ENCODE measurements around the gene AJUBA.

Gene AJUBA

DNA sequence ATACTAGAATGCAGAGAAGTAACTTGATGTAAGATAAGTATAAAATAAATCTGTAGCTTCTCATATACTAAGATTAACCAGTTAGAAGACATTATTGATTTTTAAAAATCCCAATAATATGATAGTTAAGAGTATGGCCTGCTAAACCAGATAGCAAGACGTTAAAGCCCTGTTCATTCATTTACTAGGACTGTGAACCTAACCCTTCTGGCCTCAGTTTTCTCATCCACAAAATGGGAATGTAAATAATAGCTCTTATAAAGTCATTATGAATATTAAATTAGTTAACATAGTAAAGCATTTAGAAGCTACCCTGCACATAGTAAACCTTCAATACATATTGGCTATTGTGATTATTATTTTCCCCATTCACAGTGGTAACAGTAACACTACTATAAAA is 47.2 kb downstream of the AJUBA start:
- DNase-seq (ENCODE audit: low spot score), result no peak

DNA sequence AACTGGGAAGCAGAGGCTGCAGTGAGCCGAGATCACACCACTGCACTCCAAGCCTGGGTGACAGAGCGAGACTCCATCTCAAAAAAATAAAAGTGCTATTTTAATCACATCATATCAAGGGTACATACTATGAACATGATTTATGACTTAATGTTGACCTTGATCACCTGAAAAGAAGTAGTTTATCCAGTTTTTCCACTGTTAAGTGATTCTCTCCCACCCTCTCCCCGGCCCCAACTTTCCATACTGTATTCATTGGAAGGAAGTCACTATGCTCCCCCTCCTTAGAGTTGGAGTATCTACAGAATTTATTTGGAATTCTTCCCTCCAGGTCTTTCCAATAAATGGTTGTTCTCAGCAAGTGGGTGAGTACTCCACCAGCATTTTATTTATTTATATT is 50.2 kb downstream of the AJUBA start:
- DNase-seq (ENCODE audit: low spot score), result no peak

DNA sequence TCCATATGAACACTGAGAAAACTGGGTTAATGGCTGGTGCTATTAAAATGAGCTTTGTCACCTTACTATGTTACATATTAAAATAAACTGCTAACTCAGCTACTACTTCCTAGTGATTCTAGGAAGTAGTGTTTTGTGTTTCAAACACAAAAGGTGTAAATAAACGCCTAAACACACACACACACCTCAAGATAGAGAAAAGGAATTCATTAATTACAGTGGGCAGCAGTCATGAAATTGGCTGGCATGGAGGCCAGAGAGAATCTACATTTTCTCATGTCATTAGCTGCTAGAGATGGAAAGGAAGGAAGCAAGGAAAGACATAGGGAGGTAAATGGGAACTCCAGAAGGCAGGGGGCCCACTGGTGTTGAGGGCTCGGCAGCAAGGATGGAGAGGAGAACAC is 52.4 kb downstream of the AJUBA start:
- DNase-seq (ENCODE audit: low spot score), result no peak

DNA sequence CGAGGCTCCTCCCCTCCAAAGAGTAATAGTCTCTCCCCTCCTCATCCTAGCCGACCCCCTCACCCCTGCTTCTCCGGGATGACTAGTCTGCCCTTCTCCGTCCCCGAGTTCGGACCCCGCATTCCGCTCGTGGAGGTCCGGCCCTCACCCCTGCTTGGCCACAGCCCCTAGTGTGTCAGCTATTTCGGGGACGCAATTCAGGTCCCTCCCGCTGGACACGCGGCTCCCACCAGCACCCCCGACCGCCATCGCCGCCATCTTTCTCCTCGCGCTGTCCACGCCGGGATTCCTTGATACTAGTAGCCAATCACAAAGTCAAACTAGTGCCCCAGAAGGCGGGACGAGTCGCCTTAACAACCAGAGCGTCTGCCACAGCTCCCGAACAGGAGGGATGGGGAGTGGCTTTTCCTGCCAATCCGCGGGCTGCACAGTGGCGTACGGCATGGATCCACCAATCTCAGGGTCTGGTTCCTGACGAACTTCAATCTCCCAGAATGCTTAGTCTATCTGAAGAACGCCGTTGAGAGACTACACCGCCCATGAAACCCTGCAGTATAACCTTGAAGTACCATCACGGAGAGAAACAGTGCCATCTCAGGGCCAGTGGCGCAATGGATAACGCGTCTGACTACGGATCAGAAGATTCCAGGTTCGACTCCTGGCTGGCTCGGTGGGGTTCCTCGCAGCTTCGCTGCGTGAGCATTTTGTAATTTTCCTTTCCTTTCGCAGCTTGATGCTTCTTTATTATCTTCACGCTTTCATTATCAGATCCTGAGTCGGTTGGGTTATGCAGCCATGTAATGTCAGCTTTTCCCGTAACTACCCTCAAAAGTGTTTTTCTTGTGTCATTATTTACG is 53.0 kb downstream of the AJUBA start, which contains the start of gene PRMT5:
PRMT5 (minus strand) TSS at position 273 of the 857 bp plus-strand sequence; CDS start at position 258, 15 bp downstream.
- DNase-seq (ENCODE audit: low spot score), result peak; percentile 100

DNA sequence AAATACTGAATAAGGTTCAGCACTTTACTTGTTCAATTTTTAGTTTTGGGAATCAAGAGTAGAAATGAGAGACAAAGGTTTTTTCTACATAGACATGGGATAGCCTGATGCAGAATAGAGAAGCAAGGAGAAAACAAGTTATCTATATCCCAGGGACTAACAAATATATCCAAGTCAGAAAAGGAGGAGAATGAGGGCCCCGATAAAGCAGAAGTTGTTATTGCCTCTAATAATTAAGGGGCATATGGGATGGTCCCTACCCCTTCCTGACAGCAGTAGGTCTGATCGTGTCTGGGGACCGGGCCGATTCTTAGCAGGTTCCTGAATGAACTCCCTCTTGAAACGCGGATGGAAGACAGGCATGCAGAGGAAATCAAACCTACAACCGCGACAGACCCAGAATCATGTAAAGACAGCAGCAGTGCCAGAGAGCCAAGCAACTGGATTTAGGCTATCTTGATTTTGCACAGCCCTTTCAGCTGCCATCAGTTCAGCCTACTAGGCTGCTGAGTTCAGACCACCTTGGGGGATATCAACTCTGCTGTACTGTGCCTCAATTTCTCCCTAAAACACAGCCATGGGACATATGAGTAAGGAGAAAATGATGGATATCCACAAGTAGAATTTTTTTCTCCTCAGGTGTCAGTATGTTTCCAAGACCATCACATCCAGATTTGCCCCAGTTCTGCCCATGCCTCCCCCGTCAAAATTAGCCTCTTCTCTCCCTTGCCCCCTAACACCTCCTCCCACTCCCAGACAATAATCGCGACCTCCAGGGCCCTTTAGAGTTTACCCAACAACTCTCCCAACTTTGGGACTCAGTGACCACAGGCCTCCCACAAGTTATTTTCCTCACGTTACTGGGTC is 53.9 kb downstream of the AJUBA start:
- DNase-seq (ENCODE audit: low spot score), result no peak

DNA sequence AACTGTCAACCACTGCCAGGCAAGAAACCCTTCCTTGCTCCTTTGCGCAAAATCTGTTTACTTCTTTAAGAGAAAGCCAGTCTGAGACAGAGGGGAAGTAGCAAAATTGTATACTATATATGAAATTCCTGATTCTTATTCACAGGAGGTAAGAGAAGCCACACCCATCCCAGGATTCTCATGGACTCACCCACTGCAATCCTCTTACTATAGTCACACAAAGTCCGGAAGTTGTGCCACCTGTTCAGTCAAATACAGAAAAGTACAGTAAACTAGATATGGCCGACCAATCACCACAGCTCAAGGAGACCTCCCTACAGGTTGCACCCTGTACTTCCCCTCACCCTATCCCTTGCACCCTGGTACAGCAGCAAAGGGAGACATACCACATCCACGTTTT is 56.0 kb downstream of the AJUBA start:
- no peak for DNase-seq (ENCODE audit: low spot score)

DNA sequence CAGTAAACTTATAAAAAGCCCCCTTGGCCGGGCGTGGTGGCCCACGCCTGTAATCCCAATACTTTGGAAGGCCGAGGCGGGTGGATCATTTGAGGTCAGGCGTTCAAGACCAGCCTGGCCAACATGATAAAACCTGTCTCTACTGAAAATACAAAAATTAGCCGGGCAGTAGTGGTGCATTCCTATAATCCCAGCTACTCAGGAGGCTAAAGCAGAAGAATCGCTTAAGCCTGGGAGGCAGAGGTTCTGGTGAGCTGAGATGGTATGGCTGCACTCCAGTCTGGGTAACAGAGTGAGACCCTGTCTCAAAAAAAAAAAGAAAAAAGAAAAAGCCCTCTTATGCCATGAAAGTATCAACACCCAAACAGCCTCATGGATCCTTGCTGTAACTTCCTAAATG is 56.8 kb downstream of the AJUBA start:
- DNase-seq (ENCODE audit: low spot score), result no peak

DNA sequence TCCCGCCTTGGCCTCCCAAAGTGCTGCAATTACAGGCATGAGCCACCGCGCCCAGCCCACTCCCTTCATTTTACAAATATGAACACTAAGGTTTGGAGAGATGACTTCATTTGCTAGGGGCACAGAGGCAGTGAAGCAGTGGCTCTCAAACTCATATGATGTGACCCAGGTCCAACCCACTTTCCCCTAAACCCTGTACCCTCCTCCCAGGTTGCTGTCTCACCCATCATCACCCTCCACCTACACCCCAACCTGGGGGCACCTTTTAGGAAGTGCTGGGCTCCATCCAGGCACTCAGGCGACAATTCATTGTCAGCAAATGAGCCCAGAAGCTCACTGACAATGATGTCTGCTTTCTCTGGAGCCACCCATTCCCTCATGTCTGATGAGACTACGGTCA is 58.6 kb downstream of the AJUBA start:
- no peak for DNase-seq (ENCODE audit: low spot score)

DNA sequence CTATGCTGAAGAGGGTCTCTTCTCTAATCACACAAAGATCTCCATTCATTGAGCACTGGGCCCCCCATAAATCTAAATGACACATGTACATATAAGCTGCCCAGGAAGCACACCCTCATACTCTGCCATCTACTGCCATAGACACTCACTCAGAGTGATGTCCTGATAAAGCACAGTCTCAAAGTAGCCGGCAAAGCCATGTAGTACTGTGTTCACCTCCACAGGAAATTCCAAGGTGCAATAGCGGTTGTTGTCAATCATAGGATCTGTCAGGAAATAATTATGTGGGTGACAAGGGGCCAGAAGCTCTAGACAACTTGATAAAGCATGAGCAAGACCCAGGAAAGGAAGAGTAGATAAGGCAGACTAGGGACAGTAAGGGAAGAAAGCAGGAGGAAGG is 60.1 kb downstream of the AJUBA start:
- no peak for DNase-seq (ENCODE audit: low spot score)

Measured in NAMALWA (cell line).